K562 (cell line): Measurements from ENCODE around the gene ZSWIM3. TPM values are rescaled to one million over a fixed set of nuclear protein-coding genes. Genes with fewer than 3 reads are reported as not detected.
A peak's percentile ranks its signal among the peaks of the same experiment; 100 is the strongest.

Experiments used
- ARID3B ChIP-seq: fragments of 250-450 bp; sonication (Bioruptor Pico); IDR thresholded peaks from 2 replicates; pipeline ENCODE4 v1.4.0; 2020; ENCODE audit warnings: borderline replicate concordance
- ATF7 ChIP-seq: fragments of 450-650 bp; IDR thresholded peaks from 2 replicates; pipeline ENCODE4 v1.7.1; 2014; ENCODE audit warnings: mild to moderate bottlenecking, moderate library complexity
- CCNT2 ChIP-seq: IDR thresholded peaks from 2 replicates; pipeline ENCODE4 v1.6.1; 2011; ENCODE audit warnings: borderline replicate concordance, low read depth, mild to moderate bottlenecking, moderate library complexity, mixed read lengths, low read length; ENCODE audit not compliant: insufficient read length; ENCODE audit errors: extremely low read depth
- CXXC5 ChIP-seq: fragments of 250-450 bp; sonication (Bioruptor Pico); IDR thresholded peaks from 2 replicates; pipeline ENCODE4 v1.8.0; 2022; ENCODE audit warnings: inconsistent platforms, mild to moderate bottlenecking, moderate library complexity
- EZH2 ChIP-seq: IDR thresholded peaks from 2 replicates; pipeline ENCODE4 v1.6.1; 2012; ENCODE audit warnings: low read depth, mild to moderate bottlenecking, inconsistent platforms, low read length, borderline replicate concordance
- HDAC1 ChIP-seq, 2 experiments: fragments of 450-650 bp; IDR thresholded peaks; 2 replicates each; pipeline ENCODE4 v1.6.1; 2016 to 2017; ENCODE audit warnings: inconsistent platforms in 1 of 2, mild to moderate bottlenecking in 1 of 2, moderate library complexity in 1 of 2
- HLTF ChIP-seq: fragments of 450-650 bp; IDR thresholded peaks from 2 replicates; pipeline ENCODE4 v1.6.1; 2016
- SP2 ChIP-seq: IDR thresholded peaks from 2 replicates; pipeline ENCODE4 v1.6.1; 2011; ENCODE audit warnings: mild to moderate bottlenecking, low read depth, low read length, moderate library complexity; ENCODE audit not compliant: poor library complexity, severe bottlenecking; ENCODE audit errors: extremely low read depth
- TAF15 ChIP-seq: fragments of 200-400 bp; formaldehyde crosslinking; IDR thresholded peaks from 2 replicates; pipeline ENCODE4 v1.6.1; 2017; ENCODE audit warnings: mild to moderate bottlenecking, low read depth, low read length, moderate library complexity
- TCFL5 ChIP-seq: fragments of 250-450 bp; sonication (Bioruptor Pico); conservative IDR thresholded peaks from 2 replicates; pipeline ENCODE4 v1.6.1; 2021; ENCODE audit warnings: mild to moderate bottlenecking, moderate library complexity, matching md5 sums
- TEAD2 ChIP-seq: fragments of 450-650 bp; IDR thresholded peaks from 2 replicates; pipeline ENCODE4 v1.6.1; 2016; ENCODE audit warnings: missing genetic modification characterization, control low read depth, missing compliant biosample characterization
- ZFPM2 ChIP-seq: fragments of 250-450 bp; sonication (Bioruptor Pico); IDR thresholded peaks from 2 replicates; pipeline ENCODE4 v1.5.1; 2022; ENCODE audit warnings: mild to moderate bottlenecking
- ZNF197 ChIP-seq: fragments of 200-800 bp; sonication (Bioruptor generic); IDR thresholded peaks from 2 replicates; pipeline ENCODE4 v1.6.1; 2016; ENCODE audit warnings: low read depth, missing genetic modification characterization, missing compliant biosample characterization
- ZNF274 ChIP-seq: IDR thresholded peaks from 2 replicates; pipeline ENCODE4 v1.6.1; 2011; ENCODE audit warnings: low read depth, mild to moderate bottlenecking, low read length, moderate library complexity, borderline replicate concordance
- ZSCAN29 ChIP-seq: fragments of 450-650 bp; IDR thresholded peaks from 2 replicates; pipeline ENCODE4 v1.6.1; 2017
- ZSCAN32 ChIP-seq: fragments of 450-650 bp; formaldehyde crosslinking; IDR thresholded peaks from 2 replicates; pipeline ENCODE4 v1.4.0; 2020; ENCODE audit warnings: mild to moderate bottlenecking, moderate library complexity
- polyA plus RNA-seq, 8 experiments: library from polyadenylated mRNA; depleted of rRNA in 4 of 8; stranded (reverse) in 5 of 8; unstranded in 3 of 8; fragments of >200 nt; fragmentation: Nextera tagmentation in 2 of 8; fragmentation: Illumina TruSeq in 1 of 8; extraction: Ambion mirVana in 2 of 8; extraction: Trizol in 1 of 8; gene quantifications; 2 replicates each; pipeline versions ENCODE4 v1.2.1 to v1.2.3, GENCODE V29; 2011 to 2014; ENCODE audit warnings: inconsistent platforms in 1 of 8, missing spikeins in 1 of 8
- total RNA-seq, 7 experiments: library from RNA; depleted of rRNA in 6 of 7; stranded (reverse); fragments of >200 nt in 6 of 7; fragmentation: Illumina TruSeq in 2 of 7; extraction: Trizol in 2 of 7; gene quantifications; 2 replicates each; pipeline versions ENCODE4 v1.2.1 to v1.2.3, GENCODE V29; 2011 to 2021; ENCODE audit warnings: low replicate concordance in 1 of 7
- TF ChIP-seq, protein P1 (sequence below): sonication (generic); formaldehyde crosslinking; IDR thresholded peaks from 2 replicates; pipeline ENCODE4 v1.8.1; 2023; ENCODE audit warnings: mild to moderate bottlenecking, missing genetic modification reagents
- TF ChIP-seq, protein P2 (sequence below): fragments of 450-650 bp; formaldehyde crosslinking; IDR thresholded peaks from 2 replicates; pipeline ENCODE4 v1.4.0; 2020; ENCODE audit warnings: mild to moderate bottlenecking, moderate library complexity
- TF ChIP-seq, protein P3 (sequence below), 2 experiments: IDR thresholded peaks; 2 replicates each; pipeline ENCODE4 v1.6.1; 2011; ENCODE audit warnings: borderline replicate concordance in 1 of 2, control low read depth in 1 of 2, low read depth in 1 of 2, low read length in 1 of 2, mild to moderate bottlenecking in 1 of 2, mixed read lengths in 1 of 2, moderate library complexity in 1 of 2; ENCODE audit not compliant: insufficient read depth in 1 of 2, insufficient read length in 1 of 2, poor library complexity in 1 of 2, severe bottlenecking in 1 of 2; ENCODE audit errors: extremely low read depth in 1 of 2
- TF ChIP-seq, protein P4 (sequence below): fragments of 250-450 bp; sonication (Bioruptor Pico); IDR thresholded peaks from 2 replicates; pipeline ENCODE4 v1.8.0; 2021; ENCODE audit warnings: borderline replicate concordance, mild to moderate bottlenecking, moderate library complexity; ENCODE audit not compliant: poor library complexity, severe bottlenecking

Gene ZSWIM3
- total and polyA plus RNA-seq, 9 of the 15 experiments (the other 6 are each of a cell fraction or from before 2014, with no cell fraction given) = 1.7 to 4.3 (median 2.9) TPM

GRCh38 chr20:45833030-45833882, 24.2 kb upstream of the ZSWIM3 start, which contains the start of gene SNX21 (continued):
- no peak for TF ChIP-seq TCFL5 (CRISPR knock-in tag)
- TF ChIP-seq ZNF274 = no peak
- TF ChIP-seq, protein P1, sequence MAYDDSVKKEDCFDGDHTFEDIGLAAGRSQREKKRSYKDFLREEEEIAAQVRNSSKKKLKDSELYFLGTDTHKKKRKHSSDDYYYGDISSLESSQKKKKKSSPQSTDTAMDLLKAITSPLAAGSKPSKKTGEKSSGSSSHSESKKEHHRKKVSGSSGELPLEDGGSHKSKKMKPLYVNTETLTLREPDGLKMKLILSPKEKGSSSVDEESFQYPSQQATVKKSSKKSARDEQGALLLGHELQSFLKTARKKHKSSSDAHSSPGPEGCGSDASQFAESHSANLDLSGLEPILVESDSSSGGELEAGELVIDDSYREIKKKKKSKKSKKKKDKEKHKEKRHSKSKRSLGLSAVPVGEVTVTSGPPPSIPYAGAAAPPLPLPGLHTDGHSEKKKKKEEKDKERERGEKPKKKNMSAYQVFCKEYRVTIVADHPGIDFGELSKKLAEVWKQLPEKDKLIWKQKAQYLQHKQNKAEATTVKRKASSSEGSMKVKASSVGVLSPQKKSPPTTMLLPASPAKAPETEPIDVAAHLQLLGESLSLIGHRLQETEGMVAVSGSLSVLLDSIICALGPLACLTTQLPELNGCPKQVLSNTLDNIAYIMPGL (CRISPR knock-in tag) = no peak
- TF ChIP-seq HLTF = no peak
- TF ChIP-seq, protein P2, sequence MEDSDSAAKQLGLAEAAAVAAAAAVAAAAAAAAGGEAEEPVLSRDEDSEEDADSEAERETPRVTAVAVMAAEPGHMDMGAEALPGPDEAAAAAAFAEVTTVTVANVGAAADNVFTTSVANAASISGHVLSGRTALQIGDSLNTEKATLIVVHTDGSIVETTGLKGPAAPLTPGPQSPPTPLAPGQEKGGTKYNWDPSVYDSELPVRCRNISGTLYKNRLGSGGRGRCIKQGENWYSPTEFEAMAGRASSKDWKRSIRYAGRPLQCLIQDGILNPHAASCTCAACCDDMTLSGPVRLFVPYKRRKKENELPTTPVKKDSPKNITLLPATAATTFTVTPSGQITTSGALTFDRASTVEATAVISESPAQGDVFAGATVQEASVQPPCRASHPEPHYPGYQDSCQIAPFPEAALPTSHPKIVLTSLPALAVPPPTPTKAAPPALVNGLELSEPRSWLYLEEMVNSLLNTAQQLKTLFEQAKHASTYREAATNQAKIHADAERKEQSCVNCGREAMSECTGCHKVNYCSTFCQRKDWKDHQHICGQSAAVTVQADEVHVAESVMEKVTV (CRISPR knock-in tag) = no peak
- TF ChIP-seq CXXC5 (CRISPR knock-in tag) = 0 out of 2 replicates have a peak, but pooled peaks have one; percentile 42
- no peak for TF ChIP-seq CCNT2
- TF ChIP-seq ZNF197 (CRISPR knock-in tag) = no peak
- TF ChIP-seq, protein P3, sequence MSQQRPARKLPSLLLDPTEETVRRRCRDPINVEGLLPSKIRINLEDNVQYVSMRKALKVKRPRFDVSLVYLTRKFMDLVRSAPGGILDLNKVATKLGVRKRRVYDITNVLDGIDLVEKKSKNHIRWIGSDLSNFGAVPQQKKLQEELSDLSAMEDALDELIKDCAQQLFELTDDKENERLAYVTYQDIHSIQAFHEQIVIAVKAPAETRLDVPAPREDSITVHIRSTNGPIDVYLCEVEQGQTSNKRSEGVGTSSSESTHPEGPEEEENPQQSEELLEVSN (IDR thresholded peaks at IDR 0.05; ENCODE audit: borderline replicate concordance in 1 of 2, extremely low read depth in 1 of 2, insufficient read depth in 1 of 2, insufficient read length in 1 of 2, low read depth in 1 of 2, low read length in 1 of 2, poor library complexity in 1 of 2, severe bottlenecking in 1 of 2) = no peak
- peak; percentile 34; the same call in 1 of the 2 replicates for TF ChIP-seq ATF7
- TF ChIP-seq ARID3B (CRISPR knock-in tag) = no peak
- TF ChIP-seq TAF15 = no peak
- no peak for TF ChIP-seq TEAD2
- TF ChIP-seq EZH2 = no peak
- TF ChIP-seq ZSCAN32 (CRISPR knock-in tag) = no peak
- TF ChIP-seq, protein P4, sequence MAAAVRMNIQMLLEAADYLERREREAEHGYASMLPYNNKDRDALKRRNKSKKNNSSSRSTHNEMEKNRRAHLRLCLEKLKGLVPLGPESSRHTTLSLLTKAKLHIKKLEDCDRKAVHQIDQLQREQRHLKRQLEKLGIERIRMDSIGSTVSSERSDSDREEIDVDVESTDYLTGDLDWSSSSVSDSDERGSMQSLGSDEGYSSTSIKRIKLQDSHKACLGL (CRISPR knock-in tag) = no peak
- TF ChIP-seq ZFPM2 = no peak
- no peak for TF ChIP-seq HDAC1 (IDR thresholded peaks at IDR 0.05)
- TF ChIP-seq SP2 = no peak
- TF ChIP-seq ZSCAN29 = no peak
